GM21447 (cell line): ENCODE data around the gene GRK1.

ENCODE experiments used
- ATAC-seq: cut with Tn5 transposase; IDR thresholded peaks from one replicate; pipeline ENCODE4 v1.9.1; 2021; ENCODE audit not compliant: unreplicated experiment

The GRK1 gene

DNA sequence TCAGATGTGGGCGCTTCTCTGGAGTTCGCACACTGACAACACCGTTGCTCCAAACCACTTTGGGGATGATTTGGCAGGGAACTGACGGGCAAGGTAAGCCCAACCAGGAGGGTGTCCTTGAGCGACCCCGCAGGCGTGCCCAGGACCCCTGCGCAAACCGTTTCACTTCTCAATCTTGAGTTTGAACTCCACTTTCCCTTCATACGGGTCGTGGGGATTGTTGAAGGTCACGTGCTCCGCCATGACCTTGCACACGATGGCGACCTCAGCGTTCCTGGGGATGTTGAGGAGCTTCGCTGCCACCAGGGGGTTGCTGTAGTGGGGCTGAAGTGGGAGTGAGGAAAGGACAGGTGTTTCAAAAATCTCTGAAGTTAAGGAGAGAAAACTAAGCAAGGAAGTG lies 17.8 kb upstream of the GRK1 start:
- ATAC-seq, result no peak

DNA sequence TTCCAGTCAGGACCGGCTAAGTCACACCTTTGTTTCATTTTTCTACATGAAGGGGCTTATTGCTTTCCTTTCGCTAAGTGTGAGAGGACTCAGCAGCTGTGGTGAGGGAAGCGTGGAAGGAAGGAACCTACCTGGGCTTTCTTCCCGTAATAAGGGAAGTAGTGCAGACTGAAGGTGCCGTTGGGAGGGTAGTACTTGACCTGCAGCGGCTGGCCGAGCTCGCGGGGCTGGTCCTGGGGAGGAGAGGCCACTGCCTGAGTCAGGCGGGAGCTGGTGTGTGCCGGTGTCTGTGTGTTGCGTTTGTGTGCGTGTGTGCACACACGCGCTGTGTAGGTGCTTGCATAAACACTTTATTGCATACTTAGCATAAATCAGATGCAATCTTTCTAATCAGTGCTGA lies 16.7 kb upstream of the GRK1 start:
- ATAC-seq, result no peak

DNA sequence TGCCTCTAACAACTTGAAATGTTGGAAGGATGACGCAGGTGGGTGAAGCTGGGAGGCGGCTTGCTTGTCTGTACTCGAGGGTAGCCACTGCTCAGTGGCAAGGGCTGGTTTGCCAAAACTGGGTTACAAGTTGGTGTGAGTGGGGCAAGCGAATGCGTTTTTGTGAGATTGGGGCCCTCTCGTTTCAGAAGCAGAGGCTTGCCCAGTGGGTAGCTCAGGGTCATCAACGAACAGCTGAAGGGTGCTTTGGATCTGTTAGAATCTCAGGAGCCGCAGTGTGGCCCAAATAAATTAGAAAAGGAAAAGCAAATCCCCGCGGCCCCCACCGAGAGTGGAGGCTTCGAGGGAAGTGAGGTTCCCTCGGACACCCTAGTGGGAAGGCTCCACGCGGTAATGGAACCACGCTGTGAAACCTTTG lies 16.3 kb upstream of the GRK1 start:
- no peak for ATAC-seq

- ATAC-seq, result no peak
Observed at GRCh38 chr13:113651511-113652403, 15.3 kb upstream of the GRK1 start.

- ATAC-seq, result no peak
Observed at GRCh38 chr13:113652404-113653263, 14.4 kb upstream of the GRK1 start.

DNA sequence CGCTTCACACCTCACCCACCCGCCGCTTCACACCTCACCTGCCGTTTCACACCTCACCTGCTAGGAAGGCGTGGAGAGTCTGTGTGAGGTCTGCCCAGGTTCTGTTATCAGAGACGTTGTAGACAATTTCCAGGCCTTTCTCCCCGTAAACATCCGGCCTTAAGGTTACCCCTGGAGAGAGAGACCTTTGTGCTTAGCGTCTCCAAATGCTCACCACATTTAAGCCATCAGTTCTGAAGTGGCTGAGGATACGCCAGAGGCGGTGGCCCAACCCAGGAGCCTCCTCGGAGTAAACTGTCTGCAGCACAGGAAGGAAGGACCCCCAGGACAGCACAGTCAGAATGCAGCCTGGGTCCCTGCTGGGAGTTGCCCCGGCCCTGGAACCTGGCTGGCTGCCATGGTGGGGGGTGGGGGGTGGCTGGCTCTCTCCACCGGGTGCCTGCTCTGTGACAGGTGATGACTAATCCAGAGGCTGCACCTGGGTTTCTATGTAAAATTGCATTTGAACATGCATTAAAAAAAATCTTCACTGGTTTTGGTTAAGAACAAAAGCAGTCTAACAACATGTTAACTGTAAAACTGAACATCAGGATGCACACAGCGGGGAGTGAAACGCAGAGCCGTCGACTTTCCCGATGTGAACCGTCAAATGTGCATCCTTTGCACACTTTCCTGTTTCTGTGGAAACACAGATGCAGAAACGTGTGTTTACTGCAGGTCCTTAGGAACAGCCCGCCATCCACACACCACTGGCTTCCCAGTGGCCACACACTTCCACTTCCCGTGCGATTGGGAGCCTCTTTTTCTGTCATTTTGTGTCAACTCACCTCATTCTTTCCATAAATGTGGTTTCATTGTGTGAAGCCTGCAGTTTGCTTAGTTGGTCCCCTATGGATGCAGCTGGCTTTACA lies 13.5 kb upstream of the GRK1 start:
- ATAC-seq, result no peak

DNA sequence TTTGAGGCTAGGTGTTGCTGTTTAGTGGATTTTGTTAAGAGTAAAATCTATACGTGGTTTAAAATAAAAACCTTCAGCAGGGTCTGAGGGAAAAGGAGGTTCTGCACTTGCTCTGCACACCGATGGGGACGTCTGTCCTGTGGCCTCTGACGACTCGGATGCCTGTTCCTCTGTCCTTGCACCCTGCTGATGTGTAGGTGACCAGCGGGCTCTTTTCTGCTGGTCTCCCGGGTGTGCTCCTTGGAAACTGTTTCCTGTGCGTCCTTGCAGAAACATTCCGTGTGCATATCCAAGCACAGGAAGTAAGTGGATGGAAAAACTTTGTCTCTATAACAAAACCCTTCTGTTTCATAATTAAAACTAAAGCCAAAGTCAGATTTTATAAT lies 12.9 kb upstream of the GRK1 start:
- ATAC-seq, result no peak

DNA sequence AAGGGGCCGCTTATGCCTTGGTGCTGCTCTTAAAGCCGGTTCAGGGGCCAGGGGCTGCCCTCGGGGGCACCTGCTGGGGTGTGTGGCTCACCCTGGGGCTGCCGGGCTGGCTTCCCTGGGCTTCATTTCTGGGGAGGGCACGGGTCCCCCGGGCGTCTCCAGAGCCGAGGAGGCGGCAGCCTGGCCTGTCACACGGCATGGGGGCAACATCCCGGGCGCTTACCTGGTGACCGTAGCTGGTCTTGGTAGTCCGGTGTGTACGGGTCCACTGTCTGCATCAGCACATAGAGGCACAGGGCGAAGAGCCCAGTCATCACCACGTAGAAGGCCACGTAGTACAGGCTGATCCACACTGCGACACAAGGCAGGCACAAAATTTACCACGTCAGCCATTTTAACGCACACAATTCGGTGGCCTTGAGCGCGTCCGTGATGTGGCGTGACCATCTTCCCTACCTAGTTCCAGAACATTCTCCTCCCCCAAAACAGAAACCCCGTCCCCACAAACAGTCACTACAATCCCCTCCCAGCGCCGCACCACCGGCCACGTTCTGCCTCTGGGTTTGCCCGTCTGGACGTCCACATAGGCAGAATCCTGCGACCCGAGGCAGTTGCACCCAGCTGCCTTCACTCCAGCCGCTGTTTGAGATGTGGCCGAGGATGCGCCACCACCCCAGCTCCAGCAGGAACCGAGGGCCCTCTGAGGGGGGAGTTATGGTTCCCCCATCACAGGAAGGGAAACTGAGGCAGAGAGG lies 12.3 kb upstream of the GRK1 start:
- ATAC-seq, result no peak

DNA sequence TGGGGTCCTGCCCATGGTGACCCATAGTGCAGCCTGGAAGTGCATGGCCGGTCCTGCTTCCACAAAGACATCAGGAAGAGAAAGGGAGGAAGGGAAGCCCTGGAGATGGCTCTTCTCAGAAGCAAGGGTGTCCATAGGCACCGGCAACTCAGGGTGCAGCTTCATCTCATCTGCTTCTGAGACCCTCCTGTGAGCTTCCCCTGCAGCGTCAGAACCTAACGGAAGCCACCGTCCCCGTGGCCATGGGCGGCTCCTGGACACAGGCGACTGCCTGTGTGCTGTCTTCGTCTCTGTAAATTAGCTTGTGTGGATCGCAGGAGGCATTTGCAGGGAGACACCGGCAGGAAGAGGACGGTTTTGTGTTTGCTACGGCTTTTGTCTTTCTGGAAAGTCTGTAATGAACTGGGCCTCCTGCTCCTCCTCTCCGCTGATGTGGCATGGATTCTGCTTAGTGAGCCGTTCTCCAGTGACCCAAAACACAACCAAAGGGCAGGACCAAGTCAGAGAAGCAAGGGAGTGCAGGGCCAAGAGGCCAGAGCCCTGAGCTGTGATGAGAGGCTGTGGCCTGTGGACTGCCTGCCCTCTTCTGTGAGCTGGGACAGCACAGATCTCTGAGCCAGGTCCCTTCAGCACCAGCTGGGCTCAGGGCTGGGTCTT lies 11.5 kb upstream of the GRK1 start:
- ATAC-seq, result no peak

GRCh38 chr13:113656003-113656588 lies 10.9 kb upstream of the GRK1 start:
- no peak for ATAC-seq

DNA sequence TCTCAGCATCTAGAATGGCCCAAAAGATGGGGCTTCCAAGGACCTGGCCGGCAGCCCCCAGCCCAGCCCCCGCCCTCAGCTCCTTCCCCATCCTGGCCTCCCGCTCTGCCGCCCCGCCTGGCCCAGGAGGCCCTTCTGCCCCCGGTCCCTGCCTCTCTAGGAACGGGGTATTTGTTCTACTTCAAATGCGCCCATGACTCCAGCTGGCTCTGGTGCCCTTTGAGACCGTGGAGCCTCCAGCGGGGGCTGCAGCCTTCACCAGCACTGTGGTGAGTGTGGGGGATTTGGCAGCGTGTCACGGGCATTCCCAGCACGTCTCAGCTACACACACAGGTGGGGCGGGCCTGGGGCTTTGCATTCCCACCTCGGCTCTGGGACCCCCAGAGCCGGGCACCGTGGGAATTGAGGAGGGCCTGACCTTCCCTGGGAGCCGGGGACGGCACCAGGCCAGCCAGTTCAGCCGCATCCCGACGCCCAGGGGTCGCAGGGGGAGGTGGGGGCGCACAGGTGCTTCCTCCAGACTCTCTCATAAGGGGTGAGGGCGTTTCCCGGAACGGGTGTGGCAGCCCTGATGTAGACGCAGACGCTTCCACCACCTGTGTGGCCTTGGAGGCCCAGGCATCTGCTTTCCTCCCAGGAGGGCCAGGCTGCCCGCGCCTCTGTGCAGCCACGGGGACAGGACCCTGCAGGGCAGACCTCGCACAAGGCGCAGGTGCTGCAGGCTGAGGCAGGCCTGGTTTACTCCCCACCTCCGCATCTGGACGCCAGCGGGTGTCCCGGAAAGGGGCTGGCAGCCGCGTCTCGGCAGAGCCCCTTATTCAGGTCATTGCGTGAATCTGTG lies 10.0 kb upstream of the GRK1 start:
- ATAC-seq, result no peak

- no peak for ATAC-seq
Observed at GRCh38 chr13:113657851-113658741, 8.9 kb upstream of the GRK1 start, which contains the start of gene ATP4B. Gene ATP4B, minus strand, starts transcription at chr13:113658198. Its CDS starts 54 bp downstream, at chr13:113658144.

DNA sequence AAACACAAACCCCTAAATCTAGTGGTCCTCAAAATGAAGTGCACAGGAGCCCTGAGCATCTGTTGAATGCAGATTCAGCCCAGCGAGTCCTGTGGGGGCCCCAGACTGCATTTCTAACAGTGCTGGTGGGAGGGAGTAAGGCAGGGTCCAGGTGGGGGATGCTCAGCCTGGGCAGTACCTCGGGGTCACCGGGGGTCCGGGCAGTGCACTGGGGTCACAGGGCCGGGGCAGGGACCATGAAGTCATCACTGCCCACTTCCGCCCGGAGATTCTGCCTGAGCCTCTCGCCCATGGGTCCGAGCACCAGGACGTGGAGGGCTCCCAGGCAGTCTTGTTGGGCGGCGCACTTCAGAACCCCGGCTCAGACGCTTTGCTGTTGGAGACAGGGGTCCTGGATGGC lies 8.2 kb upstream of the GRK1 start:
- ATAC-seq, result no peak

DNA sequence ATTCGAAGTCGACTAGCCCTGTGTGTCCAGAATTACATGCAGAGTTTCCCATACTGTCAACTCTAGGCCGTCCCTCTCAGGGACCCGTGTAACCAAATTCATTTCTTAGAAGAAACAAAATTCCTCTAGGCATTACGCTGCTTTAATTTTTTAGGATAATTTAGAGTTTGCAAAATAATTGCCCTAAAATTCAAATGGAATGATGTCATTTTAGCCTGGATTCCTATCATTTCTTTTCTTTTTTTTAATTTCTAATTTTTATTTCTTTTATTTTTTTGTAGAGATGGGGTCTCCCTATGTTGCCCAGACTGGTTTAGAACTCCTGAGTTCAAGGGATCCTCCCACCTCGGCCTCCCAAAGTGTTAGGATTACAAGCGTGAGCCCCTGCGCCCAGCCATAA lies 7.7 kb upstream of the GRK1 start:
- ATAC-seq, result no peak

- no peak for ATAC-seq
Observed at GRCh38 chr13:113660066-113660465, 7.0 kb upstream of the GRK1 start.

DNA sequence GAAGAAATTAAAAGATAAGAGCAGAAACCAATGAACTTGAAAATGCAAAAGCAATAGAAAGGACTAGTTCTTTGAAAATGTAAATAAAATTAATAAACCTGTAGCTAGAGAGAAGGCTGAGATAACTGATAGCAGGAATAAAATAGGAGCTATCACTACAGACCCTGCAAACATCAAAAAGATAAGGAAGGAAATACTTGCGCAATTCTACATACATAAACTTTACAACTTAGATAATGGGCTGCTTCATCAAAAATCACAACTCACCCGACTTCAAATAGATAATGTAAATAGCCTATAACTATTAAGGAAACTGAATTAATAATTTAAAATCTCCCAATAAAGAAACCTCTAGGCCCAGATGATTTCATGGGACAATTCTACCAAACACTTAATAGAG lies 5.5 kb upstream of the GRK1 start:
- ATAC-seq, result no peak

- ATAC-seq, result no peak
Observed at GRCh38 chr13:113663934-113664333, 3.1 kb upstream of the GRK1 start.
